Neural progenitor cell (in vitro differentiated cells): Measurements from ENCODE around the gene G3BP2. TPM values are rescaled to one million over a fixed set of nuclear protein-coding genes. Genes with fewer than 3 reads are reported as not detected.

ENCODE experiments used
- DNase-seq: peaks from one replicate; pipeline ENCODE4 v3.0.0-alpha.2; 2016; ENCODE audit warnings: low spot score
- H2AFZ ChIP-seq: fragments of 200-600 bp; sonication (generic); replicated peaks from 2 replicates; pipeline ENCODE4 v1.6.1; 2016; ENCODE audit warnings: antibody characterized with exemption
- H3F3A ChIP-seq: fragments of 200-600 bp; sonication (generic); 2 replicates; pipeline ENCODE4 v1.6.1; 2016; ENCODE audit warnings: antibody characterized with exemption, low read depth
- H3K27ac ChIP-seq: fragments of 200-600 bp; sonication (generic); 2 replicates; pipeline ENCODE4 v1.5.1; 2016; ENCODE audit warnings: mild to moderate bottlenecking
- H3K27me3 ChIP-seq: fragments of 200-600 bp; sonication (generic); 2 replicates; pipeline ENCODE4 v1.6.1; 2016; ENCODE audit warnings: mild to moderate bottlenecking, moderate library complexity
- H3K36me3 ChIP-seq: fragments of 200-600 bp; sonication (generic); 2 replicates; pipeline ENCODE4 v1.5.1; 2016
- H3K4me1 ChIP-seq: fragments of 200-600 bp; sonication (generic); 2 replicates; pipeline ENCODE4 v1.6.1; 2016; ENCODE audit warnings: mixed run types
- H3K4me2 ChIP-seq: fragments of 200-600 bp; sonication (generic); 2 replicates; pipeline ENCODE4 v1.6.1; 2016
- H3K4me3 ChIP-seq: fragments of 200-600 bp; sonication (generic); 2 replicates; pipeline ENCODE4 v1.5.1; 2016
- H3K79me2 ChIP-seq: fragments of 200-600 bp; sonication (generic); 2 replicates; pipeline ENCODE4 v1.6.1; 2016; ENCODE audit warnings: low read depth
- H3K9ac ChIP-seq: fragments of 200-600 bp; sonication (generic); 2 replicates; pipeline ENCODE4 v1.6.1; 2016
- H3K9me3 ChIP-seq: fragments of 200-600 bp; sonication (generic); 2 replicates; pipeline ENCODE4 v1.5.1; 2016; ENCODE audit warnings: low read depth
- H4K20me1 ChIP-seq: fragments of 200-600 bp; sonication (generic); 2 replicates; pipeline ENCODE4 v1.6.1; 2016; ENCODE audit warnings: low read depth
- H3K27ac Mint-ChIP-seq: 3 replicates; pipeline ENCODE4 v1.8.0; 2021; ENCODE audit warnings: mixed read lengths
- H3K27me3 Mint-ChIP-seq: 2 replicates; pipeline ENCODE4 v1.8.0; 2022; ENCODE audit warnings: low read depth, mild to moderate bottlenecking, inconsistent platforms, moderate library complexity, mixed read lengths; ENCODE audit not compliant: insufficient read depth
- H3K36me3 Mint-ChIP-seq: 3 replicates; pipeline ENCODE4 v1.8.0; 2021; ENCODE audit warnings: mixed read lengths
- H3K4me1 Mint-ChIP-seq: 3 replicates; pipeline ENCODE4 v1.8.0; 2021; ENCODE audit warnings: mixed read lengths
- H3K4me3 Mint-ChIP-seq: 3 replicates; pipeline ENCODE4 v1.8.0; 2021; ENCODE audit warnings: mild to moderate bottlenecking, moderate library complexity, mixed read lengths
- H3K9me3 Mint-ChIP-seq: 3 replicates; pipeline ENCODE4 v1.8.0; 2020; ENCODE audit warnings: mixed read lengths
- small RNA-seq: library from RNA; depleted of rRNA; stranded (forward); fragments of <200 nt; gene quantifications from one replicate; pipeline ENCODE3, GENCODE V24; 2015
- total RNA-seq: library from RNA; depleted of rRNA; stranded (reverse); fragments of >200 nt; gene quantifications from 2 replicates; pipeline ENCODE4 v1.2.3, GENCODE V29; 2015; ENCODE audit warnings: low replicate concordance
- TF ChIP-seq, protein P1 (sequence below): fragments of 200-600 bp; sonication (generic); IDR thresholded peaks from 2 replicates; pipeline ENCODE4 v1.5.1; 2017; ENCODE audit warnings: antibody characterized with exemption, mild to moderate bottlenecking

The G3BP2 gene
- total RNA-seq, 1 donor from 2014 or later = 241 TPM

GRCh38 chr4:75593393-75593792, 79.8 kb downstream of the G3BP2 start:
- no peak for DNase-seq
- H4K20me1 ChIP-seq = no peaks in the 10 kb centered on the region
- no peaks in the 10 kb centered on the region for H3K27me3 Mint-ChIP-seq
- TF ChIP-seq, protein P1, sequence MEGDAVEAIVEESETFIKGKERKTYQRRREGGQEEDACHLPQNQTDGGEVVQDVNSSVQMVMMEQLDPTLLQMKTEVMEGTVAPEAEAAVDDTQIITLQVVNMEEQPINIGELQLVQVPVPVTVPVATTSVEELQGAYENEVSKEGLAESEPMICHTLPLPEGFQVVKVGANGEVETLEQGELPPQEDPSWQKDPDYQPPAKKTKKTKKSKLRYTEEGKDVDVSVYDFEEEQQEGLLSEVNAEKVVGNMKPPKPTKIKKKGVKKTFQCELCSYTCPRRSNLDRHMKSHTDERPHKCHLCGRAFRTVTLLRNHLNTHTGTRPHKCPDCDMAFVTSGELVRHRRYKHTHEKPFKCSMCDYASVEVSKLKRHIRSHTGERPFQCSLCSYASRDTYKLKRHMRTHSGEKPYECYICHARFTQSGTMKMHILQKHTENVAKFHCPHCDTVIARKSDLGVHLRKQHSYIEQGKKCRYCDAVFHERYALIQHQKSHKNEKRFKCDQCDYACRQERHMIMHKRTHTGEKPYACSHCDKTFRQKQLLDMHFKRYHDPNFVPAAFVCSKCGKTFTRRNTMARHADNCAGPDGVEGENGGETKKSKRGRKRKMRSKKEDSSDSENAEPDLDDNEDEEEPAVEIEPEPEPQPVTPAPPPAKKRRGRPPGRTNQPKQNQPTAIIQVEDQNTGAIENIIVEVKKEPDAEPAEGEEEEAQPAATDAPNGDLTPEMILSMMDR = no peak
- H3K4me1 ChIP-seq = no peaks in the 10 kb centered on the region
- no peak overlapping the region for H3K4me3 ChIP-seq
- H3K36me3 ChIP-seq = no peaks in the 10 kb centered on the region
- H3K27ac Mint-ChIP-seq = no peak overlapping the region
- H3F3A ChIP-seq = no peaks in the 10 kb centered on the region
- H2AFZ ChIP-seq = no peak overlapping the region
- no peaks in the 10 kb centered on the region for H3K79me2 ChIP-seq
- H3K4me1 Mint-ChIP-seq = no peaks in the 10 kb centered on the region
- H3K9me3 ChIP-seq = no peaks in the 10 kb centered on the region
- H3K27me3 ChIP-seq = no peaks in the 10 kb centered on the region
- H3K9me3 Mint-ChIP-seq = no peaks in the 10 kb centered on the region
- no peak overlapping the region for H3K4me2 ChIP-seq
- no peak overlapping the region for H3K27ac ChIP-seq
- H3K4me3 Mint-ChIP-seq = no peak overlapping the region
- no peak overlapping the region for H3K9ac ChIP-seq
- H3K36me3 Mint-ChIP-seq = no peaks in the 10 kb centered on the region

Small RNAs within 50 kb of the gene (small RNA-seq; reads per million reads assigned to genes)
- gene RF00019 = not detected

Other genes with a start within 250 kb of the G3BP2 start
- gene RCHY1, start 159.0 kb downstream of the G3BP2 start, total RNA-seq = 13.4 and 33.4 TPM in 2 replicates
- 25.3 and 30.6 TPM in 2 replicates for gene THAP6, start 158.9 kb downstream of the G3BP2 start, total RNA-seq
- gene ODAPH, start 117.3 kb downstream of the G3BP2 start, total RNA-seq = not detected in 2 replicates
- gene CDKL2, start 42.9 kb downstream of the G3BP2 start, total RNA-seq = 1.2 and 2.9 TPM in 2 replicates
- 80.4 and 114 TPM in 2 replicates for gene USO1, start 51.2 kb upstream of the G3BP2 start, total RNA-seq
- 0.07 TPM in 1 of 2 replicates, not detected in the other for gene PPEF2, start 229.0 kb upstream of the G3BP2 start, total RNA-seq